ENCODE measurements around the gene SCAMP5. TPM values are rescaled to one million over a fixed set of nuclear protein-coding genes. Genes with fewer than 3 reads are reported as not detected.
A peak's percentile ranks its signal among the peaks of the same experiment; 100 is the strongest.

Gene SCAMP5
- total RNA-seq, 1 experiment from 2014 or later: 70.1 TPM

- peak; percentile 98 for TF ChIP-seq ZNF281 (CRISPR knock-in tag; IDR thresholded peaks at IDR 0.05)
- TF ChIP-seq MAX (CRISPR knock-in tag; IDR thresholded peaks at IDR 0.05): peak; percentile 99
- TF ChIP-seq GRHL2 (CRISPR knock-in tag; IDR thresholded peaks at IDR 0.05; ENCODE audit: insufficient replicate concordance, severe bottlenecking): no peak
- TF ChIP-seq ZBTB43 (CRISPR knock-in tag; IDR thresholded peaks at IDR 0.05): peak; percentile 99
- TF ChIP-seq IRF2 (CRISPR knock-in tag; IDR thresholded peaks at IDR 0.05; ENCODE audit: borderline replicate concordance, low read depth): peak; percentile 92
- TF ChIP-seq FOXK1 (CRISPR knock-in tag; IDR thresholded peaks at IDR 0.05): peak; percentile 97
- peak; percentile 85 for TF ChIP-seq ZNF263 (CRISPR knock-in tag; IDR thresholded peaks at IDR 0.05; ENCODE audit: low read depth)
- TF ChIP-seq ATF3 (CRISPR knock-in tag; conservative IDR thresholded peaks at IDR 0.05): peak; percentile 95
- peak; percentile 78; the same call in 1 of the 2 replicates for TF ChIP-seq ZNF219 (CRISPR knock-in tag; IDR thresholded peaks at IDR 0.05; ENCODE audit: borderline replicate concordance)
- TF ChIP-seq ZBTB21 (CRISPR knock-in tag; IDR thresholded peaks at IDR 0.05; ENCODE audit: borderline replicate concordance): peak; percentile 97
- TF ChIP-seq JUN (CRISPR knock-in tag; IDR thresholded peaks at IDR 0.05): peak; percentile 92; the same call in 1 of the 2 replicates
- TF ChIP-seq MYBL2 (CRISPR knock-in tag; IDR thresholded peaks at IDR 0.05): peak; percentile 98
- TF ChIP-seq OVOL2 (CRISPR knock-in tag; IDR thresholded peaks at IDR 0.05; ENCODE audit: borderline replicate concordance): no peak
- TF ChIP-seq SOX15 (CRISPR knock-in tag; IDR thresholded peaks at IDR 0.05): no peak
- no peak for TF ChIP-seq ZNF425 (CRISPR knock-in tag; conservative IDR thresholded peaks at IDR 0.05)
- TF ChIP-seq RELA (CRISPR knock-in tag; IDR thresholded peaks at IDR 0.05; ENCODE audit: borderline replicate concordance): peak; percentile 96; the same call in 1 of the 2 replicates
- peak; percentile 99 for TF ChIP-seq CBFB (CRISPR knock-in tag; IDR thresholded peaks at IDR 0.05; ENCODE audit: low read depth)
- TF ChIP-seq NFYB (CRISPR knock-in tag; conservative IDR thresholded peaks at IDR 0.05; ENCODE audit: low read depth): peak; percentile 63
- TF ChIP-seq ELF4 (CRISPR knock-in tag; IDR thresholded peaks at IDR 0.05; ENCODE audit: low read depth): peak; percentile 98
- no peak for TF ChIP-seq JAZF1 (CRISPR knock-in tag; IDR thresholded peaks at IDR 0.05)
- TF ChIP-seq ETV6 (CRISPR knock-in tag; IDR thresholded peaks at IDR 0.05): peak; percentile 97
- peak; percentile 98 for TF ChIP-seq E2F1 (CRISPR knock-in tag; IDR thresholded peaks at IDR 0.05)
- TF ChIP-seq HMGXB4 (CRISPR knock-in tag; IDR thresholded peaks at IDR 0.05): peak; percentile 95; the same call in 1 of the 2 replicates
- TF ChIP-seq TEAD4 (CRISPR knock-in tag; IDR thresholded peaks at IDR 0.05): peak; percentile 72; the same call in 1 of the 2 replicates
- no peak for TF ChIP-seq ZNF396 (CRISPR knock-in tag; IDR thresholded peaks at IDR 0.05; ENCODE audit: borderline replicate concordance)
- TF ChIP-seq ESRRA (CRISPR knock-in tag; IDR thresholded peaks at IDR 0.05; ENCODE audit: borderline replicate concordance): peak; percentile 93
- peak; percentile 98 for TF ChIP-seq CREB1 (CRISPR knock-in tag; IDR thresholded peaks at IDR 0.05)
- TF ChIP-seq PREB (CRISPR knock-in tag; IDR thresholded peaks at IDR 0.05; ENCODE audit: borderline replicate concordance): peak; percentile 82; the same call in 1 of the 2 replicates
These were observed 39.3 kb upstream of the SCAMP5 start (continued) for GRCh38 chr15:74955796-74956647.

Measured in WTC11 (cell line).